ENCODE measurements around the gene IPPK. TPM values are rescaled to one million over a fixed set of nuclear protein-coding genes. Genes with fewer than 3 reads are reported as not detected.

Gene IPPK
- total RNA-seq, 1 experiment from 2014 or later, result 5.4 TPM

DNA sequence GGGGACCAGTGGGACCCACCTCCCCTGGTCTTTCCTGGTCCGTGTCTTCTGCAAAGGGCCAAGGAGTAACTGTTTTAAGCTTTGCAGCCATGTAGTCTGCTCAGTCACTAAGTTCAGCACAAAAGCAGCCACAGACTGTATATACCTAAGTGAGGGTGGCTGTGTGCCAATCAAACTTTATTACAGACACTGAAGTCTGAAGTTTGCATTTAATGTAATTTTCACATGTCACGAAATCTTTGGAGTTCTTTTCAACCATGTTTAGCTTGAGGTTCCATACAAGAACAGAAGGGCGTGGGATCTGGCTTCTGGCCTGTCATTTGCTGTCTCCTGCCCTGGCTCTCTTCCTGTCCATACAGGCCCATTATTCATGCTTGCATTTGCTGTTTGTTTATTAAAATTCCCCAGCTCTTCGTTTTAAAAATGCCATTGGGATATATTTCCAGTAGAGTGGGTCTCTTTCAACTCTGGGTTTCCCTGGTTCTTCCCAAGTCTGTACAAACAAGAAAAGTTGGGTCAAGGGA lies 69.9 kb downstream of the IPPK start:
- no peak overlapping the region for H3K4me3 ChIP-seq (ENCODE audit: low read depth in 2 of 2, low read length in 2 of 2)
- ATAC-seq (no peak), DNase-seq (ENCODE audit: low read depth, low spot score) (no peak)
- H3K27me3 ChIP-seq (ENCODE audit: control insufficient read depth, insufficient read depth, low read length), result no peaks in the 10 kb centered on the region
- no TSS peak for BruUV-seq (replicated peaks)
- POLR2A ChIA-PET, result no interaction called here
- no peaks in the 10 kb centered on the region for H3K36me3 ChIP-seq (ENCODE audit: control insufficient read depth, insufficient read depth, low read length)
- no peak for TF ChIP-seq CTCF (IDR thresholded peaks at IDR 0.05)
- no peak for TF ChIP-seq SIN3A (IDR thresholded peaks at IDR 0.05; ENCODE audit: borderline replicate concordance, insufficient read depth, low read depth, low read length)
- no peak for TF ChIP-seq REST (IDR thresholded peaks at IDR 0.05; ENCODE audit: insufficient read depth in 1 of 2, low read depth in 2 of 2, low read length in 1 of 2)
- TF ChIP-seq POLR2AphosphoS5 (IDR thresholded peaks at IDR 0.05; ENCODE audit: low read depth, low read length), result no peak
- TF ChIP-seq TCF7L2 (IDR thresholded peaks at IDR 0.05; ENCODE audit: low read depth, low read length), result no peak
- CTCF ChIA-PET, result no interaction called here
- H3K27ac ChIP-seq (ENCODE audit: low read length), result no peak overlapping the region
- intact Hi-C loops (cut with micrococcal nuclease; ENCODE audit: unreplicated experiment), result no loop called here
- in situ Hi-C loops (cut with HindIII; ENCODE audit: low pct_unique_long_range_greater_than_20kb, low sequenced_read_pairs), result no loop called here
- no peaks in the 10 kb centered on the region for H3K9me3 ChIP-seq (ENCODE audit: control insufficient read depth, insufficient read depth, low read depth, low read length)
- peaks cover 15% of the 10 kb centered on the region for H3K4me1 ChIP-seq (ENCODE audit: control insufficient read depth, insufficient read depth, low read length)

- ChIA-PET POLR2A (interaction anchor here (0.7 kb wide), 1 partner anchor 1250 kb away, joined by 14 read pairs; no protein-coding TSS in a partner anchor), CTCF (no interaction called here)
- intact Hi-C loops (cut with micrococcal nuclease; ENCODE audit: unreplicated experiment), result no loop called here
- no peak for TF ChIP-seq CTCF (IDR thresholded peaks at IDR 0.05)
- TF ChIP-seq REST (IDR thresholded peaks at IDR 0.05; ENCODE audit: insufficient read depth in 1 of 2, low read depth in 2 of 2, low read length in 1 of 2), result no peak
- no peak for TF ChIP-seq SIN3A (IDR thresholded peaks at IDR 0.05; ENCODE audit: borderline replicate concordance, insufficient read depth, low read depth, low read length)
- TF ChIP-seq POLR2AphosphoS5 (IDR thresholded peaks at IDR 0.05; ENCODE audit: low read depth, low read length), result no peak
- no peak for TF ChIP-seq TCF7L2 (IDR thresholded peaks at IDR 0.05; ENCODE audit: low read depth, low read length)
- no peak overlapping the region for H3K27ac ChIP-seq (ENCODE audit: low read length)
- in situ Hi-C loops (cut with HindIII; ENCODE audit: low pct_unique_long_range_greater_than_20kb, low sequenced_read_pairs), result no loop called here
- no peaks in the 10 kb centered on the region for H3K36me3 ChIP-seq (ENCODE audit: control insufficient read depth, insufficient read depth, low read length)
- H3K4me1 ChIP-seq (ENCODE audit: control insufficient read depth, insufficient read depth, low read length), result peaks cover 15% of the 10 kb centered on the region
- no TSS peak for BruUV-seq (replicated peaks)
- H3K4me3 ChIP-seq (ENCODE audit: low read depth in 2 of 2, low read length in 2 of 2), result no peak overlapping the region
- no peak for DNase-seq (ENCODE audit: low read depth, low spot score)
- no peak for ATAC-seq
- H3K9me3 ChIP-seq (ENCODE audit: control insufficient read depth, insufficient read depth, low read depth, low read length), result no peaks in the 10 kb centered on the region
- H3K27me3 ChIP-seq (ENCODE audit: control insufficient read depth, insufficient read depth, low read length), result no peaks in the 10 kb centered on the region
These were observed 71.5 kb downstream of the IPPK start for GRCh38 chr9:92598382-92598781.
